PC-9 (cell line): ENCODE results near the gene LRMDA.

Experiments
- EZH2 ChIP-seq: fragments of 200-600 bp; sonication (generic); IDR thresholded peaks from 2 replicates; pipeline ENCODE4 v1.8.0; 2017; ENCODE audit warnings: antibody characterized with exemption, low read depth
- TF ChIP-seq, protein P1 (sequence below): fragments of 200-600 bp; sonication (generic); conservative IDR thresholded peaks from 2 replicates; pipeline ENCODE4 v1.6.1; 2017; ENCODE audit warnings: mixed run types, antibody characterized with exemption, mild to moderate bottlenecking, moderate library complexity

DNA sequence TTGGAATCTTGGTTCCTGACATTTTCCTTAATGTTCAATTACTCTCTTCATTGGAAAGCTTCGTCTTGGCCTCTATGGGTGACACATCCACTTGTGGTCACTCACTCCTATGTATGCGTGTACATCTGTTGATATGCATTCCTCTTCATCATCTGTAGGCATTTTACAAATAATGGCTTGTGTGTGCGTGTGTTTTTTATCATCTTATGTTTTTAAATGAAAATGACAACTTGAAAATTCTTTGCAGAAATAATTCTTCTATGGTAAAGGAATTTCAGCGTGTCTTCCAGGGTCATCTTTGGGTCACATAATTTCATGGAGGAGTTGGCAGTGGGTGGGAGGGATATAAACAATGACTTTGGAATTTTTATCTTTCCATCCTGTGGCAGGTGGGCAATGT, 925.1 kb downstream of the LRMDA start:
- TF ChIP-seq EZH2: no peak
- TF ChIP-seq, protein P1, sequence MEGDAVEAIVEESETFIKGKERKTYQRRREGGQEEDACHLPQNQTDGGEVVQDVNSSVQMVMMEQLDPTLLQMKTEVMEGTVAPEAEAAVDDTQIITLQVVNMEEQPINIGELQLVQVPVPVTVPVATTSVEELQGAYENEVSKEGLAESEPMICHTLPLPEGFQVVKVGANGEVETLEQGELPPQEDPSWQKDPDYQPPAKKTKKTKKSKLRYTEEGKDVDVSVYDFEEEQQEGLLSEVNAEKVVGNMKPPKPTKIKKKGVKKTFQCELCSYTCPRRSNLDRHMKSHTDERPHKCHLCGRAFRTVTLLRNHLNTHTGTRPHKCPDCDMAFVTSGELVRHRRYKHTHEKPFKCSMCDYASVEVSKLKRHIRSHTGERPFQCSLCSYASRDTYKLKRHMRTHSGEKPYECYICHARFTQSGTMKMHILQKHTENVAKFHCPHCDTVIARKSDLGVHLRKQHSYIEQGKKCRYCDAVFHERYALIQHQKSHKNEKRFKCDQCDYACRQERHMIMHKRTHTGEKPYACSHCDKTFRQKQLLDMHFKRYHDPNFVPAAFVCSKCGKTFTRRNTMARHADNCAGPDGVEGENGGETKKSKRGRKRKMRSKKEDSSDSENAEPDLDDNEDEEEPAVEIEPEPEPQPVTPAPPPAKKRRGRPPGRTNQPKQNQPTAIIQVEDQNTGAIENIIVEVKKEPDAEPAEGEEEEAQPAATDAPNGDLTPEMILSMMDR: no peak
